K562 treated with DMSO at 1 percent for 4 hours (cell line): ENCODE data around the gene EIF3K. TPM values are rescaled to one million over a fixed set of nuclear protein-coding genes. Genes with fewer than 3 reads are reported as not detected.

Source experiments
- total RNA-seq: library from RNA; unstranded; fragments of 300-600 nt; gene quantifications from 2 replicates; pipeline ENCODE4 v1.2.3, GENCODE V29; 2022; ENCODE audit not compliant: insufficient read depth

EIF3K gene
- total RNA-seq = 631 and 662 TPM in 2 replicates

GRCh38 chr19:38618590-38619360 lies at the start of gene EIF3K:
EIF3K (plus strand) TSS chr19:38619188; CDS start chr19:38619269, 81 bp downstream.

GRCh38 chr19:38617764-38618589 lies 1.0 kb upstream of the EIF3K start, which contains the start of gene MAP4K1:
MAP4K1 (minus strand) TSS chr19:38617953; CDS start chr19:38617895, 58 bp downstream.

GRCh38 chr19:38647368-38647965 lies 28.5 kb downstream of the EIF3K start, which contains the start of gene ACTN4:
ACTN4 (plus strand) TSS chr19:38647649; CDS start chr19:38647746, 97 bp downstream.

Other genes starting within 250 kb of the EIF3K start
- gene PSMD8, start 244.6 kb upstream of the EIF3K start, total RNA-seq = 380 and 446 TPM in 2 replicates
- gene GGN, start 231.2 kb upstream of the EIF3K start, total RNA-seq = 3.0 and 3.6 TPM in 2 replicates
- gene SPRED3, start 230.5 kb upstream of the EIF3K start, total RNA-seq = 0.48 and 1.3 TPM in 2 replicates
- 21.1 and 31.7 TPM in 2 replicates for gene FAM98C, start 216.1 kb upstream of the EIF3K start, total RNA-seq
- gene RASGRP4, start 193.0 kb upstream of the EIF3K start, total RNA-seq = 20.3 and 24.4 TPM in 2 replicates
- gene RYR1, start 185.5 kb upstream of the EIF3K start, total RNA-seq = 2.2 and 8.6 TPM in 2 replicates
- gene MAP4K1, start 1.2 kb upstream of the EIF3K start, total RNA-seq = 0.82 and 2.6 TPM in 2 replicates
- gene ACTN4, start 28.5 kb downstream of the EIF3K start, total RNA-seq = 322 and 331 TPM in 2 replicates
- gene CAPN12, start 125.3 kb downstream of the EIF3K start, total RNA-seq = 1.3 TPM in 1 of 2 replicates, not detected in the other
- not detected in 2 replicates for gene LGALS7, start 154.3 kb downstream of the EIF3K start, total RNA-seq
- gene LGALS7B, start 170.0 kb downstream of the EIF3K start, total RNA-seq = not detected in 2 replicates
- gene LGALS4, start 193.8 kb downstream of the EIF3K start, total RNA-seq = 1.7 and 3.3 TPM in 2 replicates
- 280 and 332 TPM in 2 replicates for gene ECH1, start 212.6 kb downstream of the EIF3K start, total RNA-seq
- gene HNRNPL, start 230.8 kb downstream of the EIF3K start, total RNA-seq = 303 and 331 TPM in 2 replicates